ENCODE results near the gene PPARA. TPM values are rescaled to one million over a fixed set of nuclear protein-coding genes. Genes with fewer than 3 reads are reported as not detected.

Gene PPARA
- total and polyA plus RNA-seq, 9 of the 15 experiments (the other 6 are each of a cell fraction or from before 2014, with no cell fraction given): 0.64 to 5.3 (median 3.5) TPM

GRCh38 chr22:46121523-46122287 is 28.6 kb upstream of the PPARA start:
- POLR2A ChIA-PET: interaction anchor here (0.6 to 0.7 kb wide), 2 partner anchors 213 to 249 kb away, joined by 3 read pairs; no protein-coding TSS in a partner anchor
- Histone ChIP-seq H2AFZ (ENCODE audit: low read depth, low read length) (no peak overlapping the region), H4K20me1 (replicated peaks; ENCODE audit: control insufficient read depth, insufficient read depth, low read length) (no peaks in the 10 kb centered on the region), H3K4me3 (no peak overlapping the region), H3K27me3 (ENCODE audit: control insufficient read depth in 2 of 2, insufficient read depth in 2 of 2, low read length in 2 of 2) (no peaks in the 10 kb centered on the region), H3K9me3 (replicated peaks; ENCODE audit: control insufficient read depth, insufficient read depth, low read depth, low read length) (no peaks in the 10 kb centered on the region), H3K27ac (ENCODE audit: extremely low read depth, low read depth, low read length) (no peak overlapping the region), H3K9ac (ENCODE audit: insufficient read depth in 1 of 2, low read depth in 2 of 2, low read length in 2 of 2) (peak overlapping the region in 1 of 2 experiments; percentile 64; a peak in 1 of 4 replicates), H3K4me1 (replicated peaks in 1 of 2; ENCODE audit: control insufficient read depth in 2 of 2, insufficient read depth in 2 of 2, low read length in 2 of 2) (peaks cover 0 to 60% of the 10 kb centered on the region in 2 experiments; a peak in 3 of 5 replicates), H3K36me3 (ENCODE audit: control insufficient read depth, insufficient read depth, low read length) (no peaks in the 10 kb centered on the region), H3K9me1 (ENCODE audit: control insufficient read depth, insufficient read depth, low read length) (no peaks in the 10 kb centered on the region), H3K79me2 (ENCODE audit: control insufficient read depth, insufficient read depth, low read length) (no peaks in the 10 kb centered on the region), H3K4me2 (ENCODE audit: insufficient read depth, low read length) (no peak overlapping the region)
- BruUV-seq (replicated peaks): no TSS peak
- WGBS (ENCODE audit: insufficient coverage, low coverage, missing lambda C conversion rate): 28% methylated on average over 10 of the region's 11 CpGs
- TF ChIP-seq SMARCE1 (IDR thresholded peaks at IDR 0.05): no peak
- no peak for FAIRE-seq
- in situ Hi-C loops (cut with MboI): loop anchor here (5.0 to 10.0 kb wide), 2 partner anchors 191 to 423 kb away; no protein-coding TSS in a partner anchor
- intact Hi-C loops (cut with micrococcal nuclease): loop anchor here (1.0 to 5.0 kb wide), 2 partner anchors 193 to 421 kb away; no protein-coding TSS in a partner anchor
- CTCF ChIA-PET (ENCODE audit: low intra/inter-chr PET ratio): interaction anchor here (0.6 to 3.4 kb wide), 5 partner anchors 127 to 406 kb away, joined by 3 to 40 read pairs (median 4); no protein-coding TSS in a partner anchor
- ATAC-seq: no peak
- no peak for DNase-seq (ENCODE audit: extremely low read depth in 1 of 4, low spot score in 3 of 4)

GRCh38 chr22:46122511-46122971 is 27.8 kb upstream of the PPARA start:
- in situ Hi-C loops (cut with MboI) (loop anchor here (5.0 to 10.0 kb wide), 2 partner anchors 190 to 422 kb away; no protein-coding TSS in a partner anchor), intact Hi-C loops (cut with micrococcal nuclease) (loop anchor here (1.0 to 5.0 kb wide), 2 partner anchors 192 to 420 kb away; no protein-coding TSS in a partner anchor)
- Histone ChIP-seq H3K27ac (ENCODE audit: extremely low read depth, low read depth, low read length) (no peak overlapping the region), H3K4me1 (replicated peaks in 1 of 2; ENCODE audit: control insufficient read depth in 2 of 2, insufficient read depth in 2 of 2, low read length in 2 of 2) (peaks cover 0 to 56% of the 10 kb centered on the region in 2 experiments; a peak in 3 of 5 replicates), H3K9ac (ENCODE audit: insufficient read depth in 1 of 2, low read depth in 2 of 2, low read length in 2 of 2) (peak overlapping the region in 1 of 2 experiments; percentile 45; a peak in 1 of 4 replicates), H3K4me2 (ENCODE audit: insufficient read depth, low read length) (no peak overlapping the region), H2AFZ (ENCODE audit: low read depth, low read length) (peak overlapping the region; percentile 80), H3K36me3 (ENCODE audit: control insufficient read depth, insufficient read depth, low read length) (no peaks in the 10 kb centered on the region), H3K27me3 (ENCODE audit: control insufficient read depth in 2 of 2, insufficient read depth in 2 of 2, low read length in 2 of 2) (no peaks in the 10 kb centered on the region), H3K9me3 (replicated peaks; ENCODE audit: control insufficient read depth, insufficient read depth, low read depth, low read length) (no peaks in the 10 kb centered on the region), H3K79me2 (ENCODE audit: control insufficient read depth, insufficient read depth, low read length) (no peaks in the 10 kb centered on the region), H4K20me1 (replicated peaks; ENCODE audit: control insufficient read depth, insufficient read depth, low read length) (no peaks in the 10 kb centered on the region), H3K9me1 (ENCODE audit: control insufficient read depth, insufficient read depth, low read length) (no peaks in the 10 kb centered on the region), H3K4me3 (no peak overlapping the region)
- FAIRE-seq (peak; percentile 54), ATAC-seq (peak; percentile 90), DNase-seq (ENCODE audit: extremely low read depth in 1 of 4, low spot score in 3 of 4) (peak; percentile 80 to 86 (median 82))
- no TSS peak for BruUV-seq (replicated peaks)
- ChIA-PET CTCF (ENCODE audit: low intra/inter-chr PET ratio) (interaction anchor here (0.6 to 3.4 kb wide), 6 partner anchors 128 to 407 kb away, joined by 3 to 40 read pairs (median 4); no protein-coding TSS in a partner anchor), POLR2A (no interaction called here)
- WGBS (ENCODE audit: insufficient coverage, low coverage, missing lambda C conversion rate): 27% methylated on average over 8 of the region's 24 CpGs
- TF ChIP-seq WHSC1 (IDR thresholded peaks at IDR 0.05; ENCODE audit: low read length) (no peak), KLF13 (tag; IDR thresholded peaks at IDR 0.05; ENCODE audit: borderline replicate concordance, low read depth) (0 out of 2 replicates have a peak, but pooled peaks have one; percentile 14), ZNF133 (CRISPR knock-in tag; IDR thresholded peaks at IDR 0.05) (no peak), E2F6 (IDR thresholded peaks at IDR 0.05; ENCODE audit: borderline replicate concordance in 1 of 2, extremely low read depth in 1 of 2, insufficient read depth in 1 of 2, insufficient read length in 1 of 2, low read depth in 1 of 2, low read length in 1 of 2, poor library complexity in 1 of 2, severe bottlenecking in 1 of 2) (peak; percentile 30 to 56), PRDM10 (IDR thresholded peaks at IDR 0.05; ENCODE audit: partially characterized antibody) (no peak), FIP1L1 (IDR thresholded peaks at IDR 0.05; ENCODE audit: low read depth, low read length, poor library complexity, severe bottlenecking) (peak; percentile 12)

Measured in K562 (cell line).